CD4-positive, alpha-beta memory T cell (primary cell): ENCODE measurements around the gene WDR81. TPM values are rescaled to one million over a fixed set of nuclear protein-coding genes. Genes with fewer than 3 reads are reported as not detected.

Experiments
- CTCF ChIA-PET: fragments of 350-600 bp; sonication (Branson Sonifier 250); formaldehyde crosslinking; loops from one replicate; lab custom pipeline; 2021; ENCODE audit warnings: inconsistent platforms; ENCODE audit not compliant: partially characterized antibody; lab: Charles Lee
- POLR2A ChIA-PET: fragments of 350-600 bp; sonication (Branson Sonifier 250); formaldehyde crosslinking; loops from one replicate; lab custom pipeline; 2021; ENCODE audit not compliant: partially characterized antibody; lab: Charles Lee
- DNase-seq, 5 donors: peaks; one replicate each; pipeline versions ENCODE4 v3.0.0 to v3.0.0-alpha.2; 2020 to 2022; ENCODE audit warnings: mixed read lengths in 1 of 5
- H3K27ac ChIP-seq: one replicate; pipeline ENCODE4 v1.7.0; 2013; ENCODE audit warnings: low read depth, low read length
- H3K27me3 ChIP-seq: 2 replicates; pipeline ENCODE4 v1.7.0; 2013; ENCODE audit warnings: mild to moderate bottlenecking, low read length, moderate library complexity; ENCODE audit not compliant: insufficient read depth
- H3K36me3 ChIP-seq: 2 replicates; pipeline ENCODE4 v1.7.0; 2013; ENCODE audit warnings: mild to moderate bottlenecking, low read length, moderate library complexity; ENCODE audit not compliant: insufficient read depth
- H3K4me1 ChIP-seq: 2 replicates; pipeline ENCODE4 v1.7.0; 2013; ENCODE audit warnings: mild to moderate bottlenecking, low read length, moderate library complexity; ENCODE audit not compliant: insufficient read depth
- H3K4me3 ChIP-seq, 2 donors: one replicate each; pipeline ENCODE4 v1.7.0; 2013; ENCODE audit warnings: low read length in 2 of 2, mild to moderate bottlenecking in 1 of 2
- H3K9me3 ChIP-seq, 2 donors: one replicate each; pipeline ENCODE4 v1.7.0; 2013; ENCODE audit warnings: low read length in 2 of 2, control low read depth in 1 of 2; ENCODE audit not compliant: control insufficient read depth in 1 of 2
- H3K27ac Mint-ChIP-seq, 7 donors: one replicate each; pipeline ENCODE4 v1.8.0; 2020 to 2021; ENCODE audit warnings: mixed read lengths in 7 of 7, mild to moderate bottlenecking in 6 of 7, inconsistent platforms in 3 of 7, moderate library complexity in 3 of 7
- H3K27me3 Mint-ChIP-seq, 2 donors: one replicate each; pipeline ENCODE4 v1.8.0; 2020 to 2021; ENCODE audit warnings: mixed read lengths in 2 of 2
- H3K36me3 Mint-ChIP-seq, 2 donors: one replicate each; pipeline ENCODE4 v1.8.0; 2020 to 2021; ENCODE audit warnings: mixed read lengths in 2 of 2, inconsistent platforms in 1 of 2, mild to moderate bottlenecking in 1 of 2
- H3K4me1 Mint-ChIP-seq, 4 donors: one replicate each; pipeline ENCODE4 v1.8.0; 2020 to 2021; ENCODE audit warnings: mixed read lengths in 4 of 4, mild to moderate bottlenecking in 1 of 4
- H3K4me3 Mint-ChIP-seq, 8 donors: one replicate each; pipeline ENCODE4 v1.8.0; 2020 to 2021; ENCODE audit warnings: mixed read lengths in 8 of 8, mild to moderate bottlenecking in 7 of 8, moderate library complexity in 6 of 8, inconsistent platforms in 3 of 8
- H3K9me3 Mint-ChIP-seq, 8 donors: one replicate each; pipeline ENCODE4 v1.8.0; 2020 to 2021; ENCODE audit warnings: mixed read lengths in 8 of 8, mild to moderate bottlenecking in 5 of 8, inconsistent platforms in 3 of 8, moderate library complexity in 1 of 8
- intact Hi-C: fragments of 100-400 bp; cut with micrococcal nuclease; formaldehyde crosslinking; loops from one replicate; pipeline ENCODE4 v1.15.1; 2023
- polyA plus RNA-seq, 2 donors: library from polyadenylated mRNA; unstranded; fragments of 300-500 nt; fragmentation: Illumina TruSeq; gene quantifications; one replicate each; pipeline ENCODE4 v1.2.3, GENCODE V29; 2021
- total RNA-seq, 2 experiments: library from RNA; stranded (reverse); gene quantifications; one replicate each; pipeline ENCODE4 v1.2.3, GENCODE V29; 2021

The WDR81 gene
- total and polyA plus RNA-seq, 4 experiments from 2014 or later = 4.4 to 40.3 (median 29.9) TPM

GRCh38 chr17:1712271-1712670 is 12.2 kb upstream of the WDR81 start:
- Histone ChIP-seq H3K27me3 (no peaks in the 10 kb centered on the region), H3K9me3 (no peaks in the 10 kb centered on the region), H3K4me3 (no peak overlapping the region), H3K36me3 (no peaks in the 10 kb centered on the region), H3K4me1 (peaks cover 40% of the 10 kb centered on the region), H3K27ac (no peak overlapping the region)
- H3K36me3 Mint-ChIP-seq = peaks cover 7 to 8% of the 10 kb centered on the region in 2 donors
- H3K4me3 Mint-ChIP-seq = peak overlapping the region in 3 of 8 donors; percentile 13 to 65 (median 55)
- H3K9me3 Mint-ChIP-seq = peaks cover 0 to 3% (median 0%) of the 10 kb centered on the region in 8 donors
- peaks cover 0 to 2% of the 10 kb centered on the region in 2 donors for H3K27me3 Mint-ChIP-seq
- ChIA-PET POLR2A (interaction anchor here (5.8 kb wide), 1 partner anchor 28 kb away, joined by 79 read pairs; the partner anchor contains the start of gene PRPF8), CTCF (interaction anchor here (1.0 to 1.7 kb wide), 2 partner anchors 72 to 153 kb away, joined by 3 to 7 read pairs; no protein-coding TSS in a partner anchor)
- peaks cover 14 to 57% (median 34%) of the 10 kb centered on the region in 4 donors for H3K4me1 Mint-ChIP-seq
- peak overlapping the region in 6 of 7 donors; percentile 6 to 74 (median 34) for H3K27ac Mint-ChIP-seq
- DNase-seq = no peak
- intact Hi-C loops = loop anchor here (5.0 kb wide), 1 partner anchor 45 kb away; no protein-coding TSS in a partner anchor

GRCh38 chr17:1713160-1713877 is 11.2 kb upstream of the WDR81 start:
- Mint-ChIP-seq H3K27ac (peak overlapping the region in 3 of 7 donors; percentile 27 to 76 (median 41)), H3K36me3 (peaks cover 7 to 8% of the 10 kb centered on the region in 2 donors), H3K9me3 (peaks cover 0 to 3% (median 0%) of the 10 kb centered on the region in 8 donors), H3K27me3 (no peaks in the 10 kb centered on the region), H3K4me1 (peaks cover 18 to 56% (median 37%) of the 10 kb centered on the region in 4 donors), H3K4me3 (peak overlapping the region in 5 of 8 donors; percentile 15 to 44 (median 31))
- Histone ChIP-seq H3K27me3 (no peaks in the 10 kb centered on the region), H3K4me3 (no peak overlapping the region), H3K4me1 (peaks cover 37% of the 10 kb centered on the region), H3K27ac (no peak overlapping the region), H3K9me3 (no peaks in the 10 kb centered on the region), H3K36me3 (no peaks in the 10 kb centered on the region)
- intact Hi-C loops = loop anchor here (5.0 kb wide), 1 partner anchor 46 kb away; no protein-coding TSS in a partner anchor
- ChIA-PET CTCF (interaction anchor here (1.7 to 2.2 kb wide), 2 partner anchors 44 to 71 kb away, joined by 6 to 7 read pairs; no protein-coding TSS in a partner anchor), POLR2A (interaction anchor here (0.8 to 5.8 kb wide), 2 partner anchors 29 to 40 kb away, joined by 3 to 79 read pairs; partner anchors contain the start of gene PRPF8)
- DNase-seq = no peak

- H3K27ac Mint-ChIP-seq = peak overlapping the region in 5 of 7 donors; percentile 25 to 86 (median 65)
- peaks cover 18 to 57% (median 37%) of the 10 kb centered on the region in 4 donors for H3K4me1 Mint-ChIP-seq
- ChIA-PET CTCF (interaction anchor here (1.3 to 2.2 kb wide), 3 partner anchors 45 to 70 kb away, joined by 4 to 7 read pairs (median 6); no protein-coding TSS in a partner anchor), POLR2A (interaction anchor here (0.8 to 5.8 kb wide), 3 partner anchors 11 to 40 kb away, joined by 3 to 79 read pairs (median 24); partner anchors contain the start of genes PRPF8 and WDR81)
- H3K27me3 Mint-ChIP-seq = no peaks in the 10 kb centered on the region
- intact Hi-C loops = loop anchor here (5.0 kb wide), 1 partner anchor 47 kb away; no protein-coding TSS in a partner anchor
- no peak for DNase-seq
- H3K36me3 Mint-ChIP-seq = peaks cover 7 to 8% of the 10 kb centered on the region in 2 donors
- Histone ChIP-seq H3K27ac (no peak overlapping the region), H3K4me1 (peaks cover 37% of the 10 kb centered on the region), H3K4me3 (no peak overlapping the region), H3K27me3 (no peaks in the 10 kb centered on the region), H3K36me3 (no peaks in the 10 kb centered on the region), H3K9me3 (no peaks in the 10 kb centered on the region)
- H3K9me3 Mint-ChIP-seq = peaks cover 0 to 3% (median 0%) of the 10 kb centered on the region in 8 donors
- peak overlapping the region; percentile 44 to 72 (median 65) for H3K4me3 Mint-ChIP-seq
Measured at GRCh38 chr17:1713878-1714426, 10.6 kb upstream of the WDR81 start.

DNA sequence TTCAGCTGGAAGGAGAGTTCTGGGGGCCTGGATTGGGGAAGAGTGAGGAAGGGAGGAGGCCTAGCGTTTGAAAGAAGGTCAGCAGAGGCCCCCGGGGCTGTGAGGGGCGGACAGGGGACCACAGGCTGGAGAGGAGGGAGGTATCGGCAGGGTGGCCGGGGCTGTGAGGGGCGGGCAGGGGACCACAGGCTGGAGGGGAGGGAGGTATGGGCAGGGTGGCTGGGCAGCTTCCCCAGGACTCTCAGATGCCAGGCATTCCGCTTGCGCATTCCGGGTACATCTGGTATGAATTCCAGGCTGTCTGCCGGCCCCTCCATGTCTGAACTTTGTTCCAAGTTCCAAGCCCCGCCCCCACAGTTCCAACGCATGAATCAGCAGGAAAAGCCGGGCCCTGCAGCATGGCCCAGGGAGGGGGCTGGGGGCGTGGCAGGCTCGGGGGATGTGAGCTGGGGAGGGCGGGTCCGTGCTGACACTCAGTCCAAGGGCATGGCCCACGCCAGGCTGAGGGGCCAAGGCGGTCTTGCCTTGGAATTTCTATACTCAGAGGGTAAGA is 10.0 kb upstream of the WDR81 start:
- H3K4me1 Mint-ChIP-seq = peaks cover 16 to 57% (median 37%) of the 10 kb centered on the region in 4 donors
- Histone ChIP-seq H3K4me1 (peaks cover 34% of the 10 kb centered on the region), H3K27me3 (no peaks in the 10 kb centered on the region), H3K36me3 (no peaks in the 10 kb centered on the region), H3K4me3 (peak overlapping the region in 1 of 2 donors; percentile 39), H3K9me3 (no peaks in the 10 kb centered on the region), H3K27ac (peak overlapping the region; percentile 66)
- H3K9me3 Mint-ChIP-seq = peaks cover 0 to 3% (median 0%) of the 10 kb centered on the region in 8 donors
- no peaks in the 10 kb centered on the region for H3K27me3 Mint-ChIP-seq
- peaks cover 7 to 8% of the 10 kb centered on the region in 2 donors for H3K36me3 Mint-ChIP-seq
- intact Hi-C loops = loop anchor here (5.0 kb wide), 1 partner anchor 47 kb away; no protein-coding TSS in a partner anchor
- peak overlapping the region in 6 of 7 donors; percentile 15 to 86 (median 68) for H3K27ac Mint-ChIP-seq
- ChIA-PET CTCF (interaction anchor here (0.8 to 2.2 kb wide), 3 partner anchors 31 to 70 kb away, joined by 3 to 6 read pairs (median 4); no protein-coding TSS in a partner anchor), POLR2A (interaction anchor here (0.8 to 5.8 kb wide), 3 partner anchors 10 to 41 kb away, joined by 3 to 79 read pairs (median 24); partner anchors contain the start of genes PRPF8 and WDR81)
- DNase-seq = no peak
- H3K4me3 Mint-ChIP-seq = peak overlapping the region in 7 of 8 donors; percentile 48 to 72 (median 66)

- ChIA-PET POLR2A (interaction anchor here (1.3 to 5.8 kb wide), 18 partner anchors 8 to 621 kb away, joined by 4 to 79 read pairs (median 12); partner anchors contain the start of genes INPP5K, OVCA2, PRPF8 and RILP), CTCF (interaction anchor here (0.8 to 7.4 kb wide), 4 partner anchors 32 to 70 kb away, joined by 3 to 161 read pairs (median 4); no protein-coding TSS in a partner anchor)
- Histone ChIP-seq H3K27me3 (no peaks in the 10 kb centered on the region), H3K4me3 (peak overlapping the region in 1 of 2 donors; percentile 39), H3K9me3 (no peaks in the 10 kb centered on the region), H3K27ac (peak overlapping the region; percentile 66), H3K4me1 (peaks cover 34% of the 10 kb centered on the region), H3K36me3 (no peaks in the 10 kb centered on the region)
- Mint-ChIP-seq H3K9me3 (peaks cover 0 to 3% (median 0%) of the 10 kb centered on the region in 8 donors), H3K36me3 (peaks cover 7 to 8% of the 10 kb centered on the region in 2 donors), H3K27me3 (no peaks in the 10 kb centered on the region), H3K4me3 (peak overlapping the region; percentile 47 to 91 (median 56)), H3K4me1 (peaks cover 16 to 57% (median 37%) of the 10 kb centered on the region in 4 donors), H3K27ac (peak overlapping the region in 6 of 7 donors; percentile 18 to 70 (median 60))
- DNase-seq = peak in 4 of 5 donors; percentile 32 to 72 (median 38)
- intact Hi-C loops = loop anchor here (5.0 kb wide), 1 partner anchor 48 kb away; no protein-coding TSS in a partner anchor
Measured at GRCh38 chr17:1714980-1715802, 9.3 kb upstream of the WDR81 start.
